GM19025 (cell line): ENCODE measurements around the gene NFATC2.

Experiments used
- ATAC-seq: cut with Tn5 transposase; IDR thresholded peaks from one replicate; pipeline ENCODE4 v1.9.1; 2021; ENCODE audit warnings: mild to moderate bottlenecking, low read depth, moderate library complexity; ENCODE audit not compliant: unreplicated experiment

The NFATC2 gene

GRCh38 chr20:51458751-51459439, 83.6 kb downstream of the NFATC2 start:
- ATAC-seq = no peak

- no peak for ATAC-seq
These were observed 85.0 kb downstream of the NFATC2 start for GRCh38 chr20:51457533-51457932.

GRCh38 chr20:51456511-51457509, 85.7 kb downstream of the NFATC2 start:
- no peak for ATAC-seq

- no peak for ATAC-seq
These were observed 88.2 kb downstream of the NFATC2 start for GRCh38 chr20:51454250-51454865.

GRCh38 chr20:51452734-51453365, 89.7 kb downstream of the NFATC2 start:
- no peak for ATAC-seq

GRCh38 chr20:51452091-51452613, 90.4 kb downstream of the NFATC2 start:
- no peak for ATAC-seq

GRCh38 chr20:51451484-51451883, 91.0 kb downstream of the NFATC2 start:
- no peak for ATAC-seq

- no peak for ATAC-seq
These were observed 91.5 kb downstream of the NFATC2 start for GRCh38 chr20:51450984-51451383.

- ATAC-seq = no peak
These were observed 92.3 kb downstream of the NFATC2 start for GRCh38 chr20:51450221-51450712.

- no peak for ATAC-seq
These were observed 92.9 kb downstream of the NFATC2 start for GRCh38 chr20:51449498-51450220.

GRCh38 chr20:51447765-51448148, 94.8 kb downstream of the NFATC2 start:
- no peak for ATAC-seq

GRCh38 chr20:51447097-51447764, 95.3 kb downstream of the NFATC2 start:
- ATAC-seq = no peak

- no peak for ATAC-seq
These were observed 95.9 kb downstream of the NFATC2 start for GRCh38 chr20:51446656-51447055.

GRCh38 chr20:51446230-51446629, 96.3 kb downstream of the NFATC2 start:
- ATAC-seq = no peak

- ATAC-seq = no peak
These were observed 96.9 kb downstream of the NFATC2 start for GRCh38 chr20:51445591-51445990.

GRCh38 chr20:51444922-51445438, 97.5 kb downstream of the NFATC2 start:
- ATAC-seq = no peak

- no peak for ATAC-seq
These were observed 98.1 kb downstream of the NFATC2 start for GRCh38 chr20:51444467-51444866.

GRCh38 chr20:51442602-51443001, 99.9 kb downstream of the NFATC2 start:
- no peak for ATAC-seq

- ATAC-seq = no peak
These were observed 101.9 kb downstream of the NFATC2 start for GRCh38 chr20:51440589-51440988.
